ENCODE measurements around the gene HPSE. TPM values are rescaled to one million over a fixed set of nuclear protein-coding genes. Genes with fewer than 3 reads are reported as not detected.

Gene HPSE
- polyA plus RNA-seq, 1 of the 3 experiments (the other 2 are of a cell fraction), result 1.7 TPM

DNA sequence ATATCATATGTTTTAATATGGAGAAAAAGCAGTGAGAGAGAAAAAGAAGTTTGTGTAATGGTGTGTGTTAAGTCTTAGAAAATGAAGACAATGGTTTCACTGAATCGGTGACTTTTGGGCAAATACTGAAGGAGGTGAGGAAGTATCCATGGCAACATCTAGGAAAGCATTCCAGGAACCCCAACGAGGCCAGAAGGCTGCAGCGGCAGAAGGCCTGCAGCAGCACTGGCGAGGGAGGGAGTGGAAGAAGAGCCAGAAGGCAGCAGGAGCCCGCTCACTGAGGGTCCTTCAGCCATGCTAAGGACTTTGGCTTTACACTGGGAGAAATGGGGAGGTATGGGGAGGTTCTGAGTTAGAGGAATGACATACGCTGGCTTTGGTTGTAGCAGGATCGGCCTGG lies 76.8 kb downstream of the HPSE start:
- Histone ChIP-seq H3K36me3 (replicated peaks in 1 of 2; ENCODE audit: control insufficient read depth in 1 of 2, insufficient read depth in 2 of 2, low read length in 1 of 2) (peaks cover 0 to 8% of the 10 kb centered on the region in 2 experiments), H3K9me2 (no peaks in the 10 kb centered on the region), H4K20me1 (ENCODE audit: insufficient read depth) (no peaks in the 10 kb centered on the region), H3K9me3 (no peaks in the 10 kb centered on the region), H3K4me2 (no peak overlapping the region), H3F3A (replicated peaks; ENCODE audit: insufficient read depth) (peaks cover 21% of the 10 kb centered on the region), H3K79me2 (ENCODE audit: insufficient read depth) (no peaks in the 10 kb centered on the region), H2AFZ (ENCODE audit: low read depth) (no peak overlapping the region), H3K4me1 (ENCODE audit: control insufficient read depth in 1 of 2, insufficient read depth in 2 of 2, low read depth in 1 of 2, low read length in 1 of 2) (peaks cover 0 to 4% of the 10 kb centered on the region in 2 experiments; a peak in 1 of 4 replicates), H3K27me3 (ENCODE audit: insufficient read depth) (no peaks in the 10 kb centered on the region), H3K4me3 (ENCODE audit: low read depth in 2 of 2, low read length in 1 of 2) (no peak overlapping the region), H3K27ac (ENCODE audit: low read depth in 2 of 2, low read length in 1 of 2) (no peak overlapping the region), H3K9ac (no peak overlapping the region)
- TF ChIP-seq SIN3A (IDR thresholded peaks at IDR 0.05; ENCODE audit: borderline replicate concordance, low read depth, low read length), result no peak
- TF ChIP-seq GATA2 (CRISPR knock-in tag; IDR thresholded peaks at IDR 0.05), result no peak
- DNase-seq, result no peak
- 93% methylated on average over 7 of the region's 7 CpGs for WGBS (ENCODE audit: low lambda C conversion rate)
- POLR2A ChIA-PET, result no interaction called here
- CTCF ChIA-PET, result no interaction called here

DNA sequence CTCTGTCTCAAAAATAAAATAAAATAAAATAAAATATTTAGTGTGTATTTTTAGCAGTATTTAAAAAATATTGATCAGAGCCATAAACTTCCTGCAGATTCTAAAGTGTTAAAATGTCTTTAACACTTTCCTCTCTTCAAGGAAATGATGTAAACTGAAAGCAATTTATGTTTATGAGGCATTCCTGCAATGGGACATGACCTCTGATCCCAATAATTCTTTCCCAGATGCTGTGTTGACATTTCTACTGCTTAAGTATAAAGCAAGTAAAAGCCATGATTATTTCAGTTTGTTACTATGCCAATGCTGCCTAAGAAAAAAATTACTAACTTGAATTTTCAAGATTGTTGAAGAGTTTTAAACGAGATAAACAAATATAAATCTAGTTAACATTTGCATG lies 79.1 kb downstream of the HPSE start:
- DNase-seq, result no peak
- no peaks in the 10 kb centered on the region for H3K36me3 ChIP-seq (replicated peaks in 1 of 2; ENCODE audit: control insufficient read depth in 1 of 2, insufficient read depth in 2 of 2, low read length in 1 of 2)
- no peaks in the 10 kb centered on the region for H3K79me2 ChIP-seq (ENCODE audit: insufficient read depth)
- peaks cover 0 to 4% of the 10 kb centered on the region in 2 experiments; a peak in 1 of 4 replicates for H3K4me1 ChIP-seq (ENCODE audit: control insufficient read depth in 1 of 2, insufficient read depth in 2 of 2, low read depth in 1 of 2, low read length in 1 of 2)
- H3K4me2 ChIP-seq, result no peak overlapping the region
- H3K4me3 ChIP-seq (ENCODE audit: low read depth in 2 of 2, low read length in 1 of 2), result no peak overlapping the region
- no peak overlapping the region for H3K27ac ChIP-seq (ENCODE audit: low read depth in 2 of 2, low read length in 1 of 2)
- H3K9me2 ChIP-seq, result no peaks in the 10 kb centered on the region
- H3K9me3 ChIP-seq, result no peaks in the 10 kb centered on the region
- TF ChIP-seq TCF12 (IDR thresholded peaks at IDR 0.05) (peak; percentile 17; the same call in 1 of the 2 replicates), CHD2 (IDR thresholded peaks at IDR 0.05; ENCODE audit: low read length, partially characterized antibody) (no peak), RCOR1 (IDR thresholded peaks at IDR 0.05; ENCODE audit: low read length) (no peak), GATA2 (CRISPR knock-in tag; IDR thresholded peaks at IDR 0.05) (no peak), ELF1 (IDR thresholded peaks at IDR 0.05) (no peak), EP300 (IDR thresholded peaks at IDR 0.05; ENCODE audit: borderline replicate concordance in 1 of 2, low read depth in 1 of 2, low read length in 1 of 2) (0 out of 4 replicates have a peak, but pooled peaks of 1 of the 2 experiments have one; percentile 14), JUND (IDR thresholded peaks at IDR 0.05) (no peak), FOXM1 (IDR thresholded peaks at IDR 0.05; ENCODE audit: low read depth) (no peak)
- TF ChIP-seq, protein P1, sequence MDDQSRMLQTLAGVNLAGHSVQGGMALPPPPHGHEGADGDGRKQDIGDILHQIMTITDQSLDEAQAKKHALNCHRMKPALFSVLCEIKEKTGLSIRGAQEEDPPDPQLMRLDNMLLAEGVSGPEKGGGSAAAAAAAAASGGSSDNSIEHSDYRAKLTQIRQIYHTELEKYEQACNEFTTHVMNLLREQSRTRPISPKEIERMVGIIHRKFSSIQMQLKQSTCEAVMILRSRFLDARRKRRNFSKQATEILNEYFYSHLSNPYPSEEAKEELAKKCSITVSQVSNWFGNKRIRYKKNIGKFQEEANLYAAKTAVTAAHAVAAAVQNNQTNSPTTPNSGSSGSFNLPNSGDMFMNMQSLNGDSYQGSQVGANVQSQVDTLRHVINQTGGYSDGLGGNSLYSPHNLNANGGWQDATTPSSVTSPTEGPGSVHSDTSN (IDR thresholded peaks at IDR 0.05), result peak; percentile 48; the same call in 1 of the 2 replicates
- TF ChIP-seq, protein P2, sequence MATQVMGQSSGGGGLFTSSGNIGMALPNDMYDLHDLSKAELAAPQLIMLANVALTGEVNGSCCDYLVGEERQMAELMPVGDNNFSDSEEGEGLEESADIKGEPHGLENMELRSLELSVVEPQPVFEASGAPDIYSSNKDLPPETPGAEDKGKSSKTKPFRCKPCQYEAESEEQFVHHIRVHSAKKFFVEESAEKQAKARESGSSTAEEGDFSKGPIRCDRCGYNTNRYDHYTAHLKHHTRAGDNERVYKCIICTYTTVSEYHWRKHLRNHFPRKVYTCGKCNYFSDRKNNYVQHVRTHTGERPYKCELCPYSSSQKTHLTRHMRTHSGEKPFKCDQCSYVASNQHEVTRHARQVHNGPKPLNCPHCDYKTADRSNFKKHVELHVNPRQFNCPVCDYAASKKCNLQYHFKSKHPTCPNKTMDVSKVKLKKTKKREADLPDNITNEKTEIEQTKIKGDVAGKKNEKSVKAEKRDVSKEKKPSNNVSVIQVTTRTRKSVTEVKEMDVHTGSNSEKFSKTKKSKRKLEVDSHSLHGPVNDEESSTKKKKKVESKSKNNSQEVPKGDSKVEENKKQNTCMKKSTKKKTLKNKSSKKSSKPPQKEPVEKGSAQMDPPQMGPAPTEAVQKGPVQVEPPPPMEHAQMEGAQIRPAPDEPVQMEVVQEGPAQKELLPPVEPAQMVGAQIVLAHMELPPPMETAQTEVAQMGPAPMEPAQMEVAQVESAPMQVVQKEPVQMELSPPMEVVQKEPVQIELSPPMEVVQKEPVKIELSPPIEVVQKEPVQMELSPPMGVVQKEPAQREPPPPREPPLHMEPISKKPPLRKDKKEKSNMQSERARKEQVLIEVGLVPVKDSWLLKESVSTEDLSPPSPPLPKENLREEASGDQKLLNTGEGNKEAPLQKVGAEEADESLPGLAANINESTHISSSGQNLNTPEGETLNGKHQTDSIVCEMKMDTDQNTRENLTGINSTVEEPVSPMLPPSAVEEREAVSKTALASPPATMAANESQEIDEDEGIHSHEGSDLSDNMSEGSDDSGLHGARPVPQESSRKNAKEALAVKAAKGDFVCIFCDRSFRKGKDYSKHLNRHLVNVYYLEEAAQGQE (IDR thresholded peaks at IDR 0.05; ENCODE audit: low read depth, low read length), result no peak
- H3K9ac ChIP-seq, result no peak overlapping the region
- no peak overlapping the region for H2AFZ ChIP-seq (ENCODE audit: low read depth)
- ChIA-PET POLR2A (no interaction called here), CTCF (no interaction called here)
- no peaks in the 10 kb centered on the region for H3K27me3 ChIP-seq (ENCODE audit: insufficient read depth)
- peaks cover 12% of the 10 kb centered on the region for H3F3A ChIP-seq (replicated peaks; ENCODE audit: insufficient read depth)
- WGBS (ENCODE audit: low lambda C conversion rate), result 89% methylated on average over 1 of the region's 1 CpG
- H4K20me1 ChIP-seq (ENCODE audit: insufficient read depth), result no peaks in the 10 kb centered on the region
